HepG2 (cell line): ENCODE results near the gene PDE1C. TPM values are rescaled to one million over a fixed set of nuclear protein-coding genes. Genes with fewer than 3 reads are reported as not detected.

Source experiments
- ATAC-seq: fragments of 200-7000 bp; cut with Tn5 transposase; 3 replicates; pipeline ENCODE4 v1.9.1; 2020; ENCODE audit warnings: mild to moderate bottlenecking, moderate library complexity
- BruUV-seq: library from RNA; stranded (reverse); fragments of 400-500 nt; replicated peaks from 2 replicates; lab custom pipeline; 2021; lab: Mats Ljungman, UMichigan
- CTCF ChIA-PET: fragments of 300-600 bp; formaldehyde crosslinking; extraction: SDS; loops from one replicate; lab custom pipeline; 2021; ENCODE audit warnings: low total read pairs, inconsistent platforms, low intra/inter-chr PET ratio; lab: Yijun Ruan, JAX
- POLR2A ChIA-PET: fragments of 350-600 bp; sonication (Branson Sonifier 250); formaldehyde crosslinking; loops from one replicate; lab custom pipeline; 2020; ENCODE audit warnings: antibody characterized with exemption, inconsistent platforms; lab: Yijun Ruan, JAX
- DNase-seq: peaks from one replicate; pipeline ENCODE4 v3.0.0-alpha.2; 2015; ENCODE audit warnings: low spot score
- FAIRE-seq: peaks from 3 replicates; lab custom pipeline; 2011; peaks lifted over from hg19 to GRCh38; lab: Jason Lieb, UNC
- H2AFZ ChIP-seq: one replicate; pipeline ENCODE4 v1.6.1; 2011; ENCODE audit warnings: low read length, inconsistent platforms
- H3K27ac ChIP-seq: fragments of 300-600 bp; 3 replicates; pipeline ENCODE4 v1.8.0; 2011; ENCODE audit warnings: mixed run types, mild to moderate bottlenecking, mixed read lengths, low read length, inconsistent platforms; ENCODE audit not compliant: insufficient read depth; ENCODE audit errors: extremely low read length
- H3K27me3 ChIP-seq, 2 experiments: fragments of 200-600 bp in 1 of 2; 2 replicates in 1 of 2; 3 replicates in 1 of 2; pipeline versions ENCODE4 v1.6.0 to v1.8.0; 2011; ENCODE audit warnings: low read length in 2 of 2, mild to moderate bottlenecking in 2 of 2, moderate library complexity in 2 of 2, inconsistent platforms in 1 of 2; ENCODE audit not compliant: insufficient read depth in 2 of 2, control insufficient read depth in 1 of 2
- H3K36me3 ChIP-seq, 2 experiments: fragments of 200-600 bp in 1 of 2; replicated peaks in 1 of 2; 2 replicates in 1 of 2; 3 replicates in 1 of 2; pipeline versions ENCODE4 v1.5.1 to v1.8.0; 2011; ENCODE audit warnings: low read length in 2 of 2, inconsistent platforms in 1 of 2; ENCODE audit not compliant: insufficient read depth in 2 of 2, control insufficient read depth in 1 of 2
- H3K4me1 ChIP-seq: 2 replicates; pipeline ENCODE4 v1.5.1; 2012; ENCODE audit warnings: low read length, inconsistent platforms; ENCODE audit not compliant: insufficient read depth
- H3K4me2 ChIP-seq: 2 replicates; pipeline ENCODE4 v1.6.0; 2011; ENCODE audit warnings: low read depth, low read length, inconsistent platforms
- H3K4me3 ChIP-seq, 3 experiments: fragments of 200-600 bp in 1 of 3; sonication (generic), shearing (Covaris generic) in 1 of 3; replicated peaks in 1 of 3; 2 replicates each; pipeline ENCODE4 v1.5.1; 2011 to 2016; ENCODE audit warnings: low read length in 3 of 3, inconsistent platforms in 2 of 3, low read depth in 2 of 3, mild to moderate bottlenecking in 2 of 3, control low read depth in 1 of 3, mixed read lengths in 1 of 3; ENCODE audit not compliant: insufficient read depth in 1 of 3
- H3K79me2 ChIP-seq: one replicate; pipeline ENCODE4 v1.6.1; 2011; ENCODE audit warnings: low read length, inconsistent platforms; ENCODE audit not compliant: insufficient read depth
- H3K9ac ChIP-seq: 2 replicates; pipeline ENCODE4 v1.6.0; 2011; ENCODE audit warnings: mild to moderate bottlenecking, low read depth, low read length, inconsistent platforms; ENCODE audit not compliant: insufficient read depth
- H3K9me3 ChIP-seq: 2 replicates; pipeline ENCODE4 v1.5.1; 2012; ENCODE audit warnings: mild to moderate bottlenecking, low read length
- H4K20me1 ChIP-seq: 2 replicates; pipeline ENCODE4 v1.6.0; 2011; ENCODE audit warnings: inconsistent platforms, mild to moderate bottlenecking, low read length, moderate library complexity; ENCODE audit not compliant: insufficient read depth
- HNF1A ChIP-seq, 2 experiments: sonication (generic) in 1 of 2; formaldehyde crosslinking in 1 of 2; IDR thresholded peaks; 2 replicates each; pipeline versions ENCODE4 v1.4.0 to v1.6.1; 2016 to 2020; ENCODE audit warnings: borderline replicate concordance in 1 of 2, low read depth in 1 of 2, mild to moderate bottlenecking in 1 of 2, missing genetic modification reagents in 1 of 2
- MEF2D ChIP-seq: sonication (generic); formaldehyde crosslinking; IDR thresholded peaks from 2 replicates; pipeline ENCODE4 v1.5.1; 2020; ENCODE audit warnings: mild to moderate bottlenecking, missing genetic modification reagents
- NFE2 ChIP-seq: sonication (generic); formaldehyde crosslinking; IDR thresholded peaks from 2 replicates; pipeline ENCODE4 v1.4.0; 2020; ENCODE audit warnings: missing genetic modification reagents
- ZBTB44 ChIP-seq: sonication (generic); formaldehyde crosslinking; IDR thresholded peaks from 2 replicates; pipeline ENCODE4 v1.4.0; 2020; ENCODE audit warnings: missing genetic modification reagents
- ZNF20 ChIP-seq: sonication (generic); formaldehyde crosslinking; IDR thresholded peaks from 2 replicates; pipeline ENCODE4 v1.4.0; 2020; ENCODE audit warnings: mild to moderate bottlenecking, moderate library complexity, missing genetic modification reagents
- ZNF276 ChIP-seq: sonication (generic); formaldehyde crosslinking; IDR thresholded peaks from 2 replicates; pipeline ENCODE4 v1.4.0; 2020; ENCODE audit warnings: mild to moderate bottlenecking, low read depth, missing genetic modification reagents
- ZNF331 ChIP-seq: sonication (generic); formaldehyde crosslinking; IDR thresholded peaks from 2 replicates; pipeline ENCODE4 v1.4.0; 2020; ENCODE audit warnings: missing genetic modification reagents
- WGBS: methylation state at CpG from one replicate; pipeline ENCODE4 v1.1.6; 2017; ENCODE audit warnings: low lambda C conversion rate; 5-methylcytosine and 5-hydroxymethylcytosine counted together
- in situ Hi-C: cut with HindIII; loops from 2 replicates; pipeline ENCODE4 v1.10.0; 2017; ENCODE audit warnings: low pct_unique_long_range_greater_than_20kb; ENCODE audit not compliant: extremely low pct_ligation_motif_present
- intact Hi-C: fragments of 100-400 bp; cut with micrococcal nuclease; formaldehyde crosslinking; loops from one replicate; pipeline ENCODE4 v1.10.0; 2022; ENCODE audit not compliant: unreplicated experiment
- polyA plus RNA-seq, 8 experiments: library from polyadenylated mRNA; depleted of rRNA in 3 of 8; stranded (reverse) in 7 of 8; unstranded in 1 of 8; fragments of >200 nt; fragmentation: Illumina TruSeq in 4 of 8; extraction: Trizol in 4 of 8; gene quantifications; 2 replicates each; pipeline versions ENCODE4 v1.2.1 to v1.2.3, GENCODE V29; 2011 to 2016; ENCODE audit warnings: low read depth in 4 of 8, missing spikeins in 1 of 8, mixed read lengths in 1 of 8; ENCODE audit not compliant: insufficient read depth in 1 of 8
- total RNA-seq, 5 experiments: library from RNA; depleted of rRNA; stranded (reverse); fragments of >200 nt; fragmentation: Illumina TruSeq; extraction: Trizol; gene quantifications; 2 replicates each; pipeline ENCODE4 v1.2.3, GENCODE V29; 2016; ENCODE audit warnings: low read depth in 1 of 5
- TF ChIP-seq, protein P1 (sequence below): sonication (generic); formaldehyde crosslinking; IDR thresholded peaks from 2 replicates; pipeline ENCODE4 v1.5.1; 2020; ENCODE audit warnings: missing genetic modification reagents, mild to moderate bottlenecking, borderline replicate concordance

The PDE1C gene
- total and polyA plus RNA-seq, 2 of the 13 experiments (the other 11 are each of a cell fraction or from before 2014, with no cell fraction given) = not detected

DNA sequence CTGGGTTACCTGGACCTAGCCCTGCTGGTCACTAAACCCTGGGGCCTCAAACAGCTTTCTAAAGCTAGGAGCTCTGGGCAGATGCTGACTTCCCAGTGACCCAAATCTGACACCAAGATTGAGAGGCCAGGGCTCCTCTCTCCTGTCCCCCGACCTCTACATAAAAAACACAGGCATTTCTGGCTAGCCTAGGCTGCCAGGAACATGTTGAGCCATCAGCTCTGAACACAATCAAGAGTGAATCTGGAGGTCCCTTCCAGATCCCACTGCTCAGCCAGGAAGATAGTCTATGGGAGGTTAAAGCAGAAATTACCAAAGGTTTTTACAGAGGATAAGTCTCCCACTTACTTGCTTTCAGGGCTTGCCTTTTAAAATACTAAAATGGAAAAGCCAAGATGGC lies 22.1 kb upstream of the PDE1C start:
- BruUV-seq = no TSS peak
- CTCF ChIA-PET = no interaction called here

More for the DNA sequence above, 22.1 kb upstream of the PDE1C start:
- POLR2A ChIA-PET = no interaction called here
- Histone ChIP-seq H3K4me3 (no peak overlapping the region), H2AFZ (no peak overlapping the region), H3K27ac (no peak overlapping the region), H3K4me1 (no peaks in the 10 kb centered on the region), H3K9ac (no peak overlapping the region), H3K79me2 (no peaks in the 10 kb centered on the region), H3K27me3 (no peaks in the 10 kb centered on the region), H4K20me1 (no peaks in the 10 kb centered on the region), H3K36me3 (no peaks in the 10 kb centered on the region), H3K4me2 (no peak overlapping the region), H3K9me3 (no peaks in the 10 kb centered on the region)
- intact Hi-C loops = no loop called here
- in situ Hi-C loops = no loop called here
- WGBS = 0% methylated on average over 1 of the region's 1 CpG
- TF ChIP-seq ZNF276 (CRISPR knock-in tag) (no peak), ZNF20 (CRISPR knock-in tag) (no peak), ZNF331 (no peak), NFE2 (CRISPR knock-in tag) (no peak), ZBTB44 (CRISPR knock-in tag) (no peak), HNF1A (IDR thresholded peaks at IDR 0.05; ENCODE audit: low read depth) (no peak), HNF1A (CRISPR knock-in tag; IDR thresholded peaks at IDR 0.05; ENCODE audit: borderline replicate concordance) (no peak), MEF2D (CRISPR knock-in tag) (no peak)
- TF ChIP-seq, protein P1, sequence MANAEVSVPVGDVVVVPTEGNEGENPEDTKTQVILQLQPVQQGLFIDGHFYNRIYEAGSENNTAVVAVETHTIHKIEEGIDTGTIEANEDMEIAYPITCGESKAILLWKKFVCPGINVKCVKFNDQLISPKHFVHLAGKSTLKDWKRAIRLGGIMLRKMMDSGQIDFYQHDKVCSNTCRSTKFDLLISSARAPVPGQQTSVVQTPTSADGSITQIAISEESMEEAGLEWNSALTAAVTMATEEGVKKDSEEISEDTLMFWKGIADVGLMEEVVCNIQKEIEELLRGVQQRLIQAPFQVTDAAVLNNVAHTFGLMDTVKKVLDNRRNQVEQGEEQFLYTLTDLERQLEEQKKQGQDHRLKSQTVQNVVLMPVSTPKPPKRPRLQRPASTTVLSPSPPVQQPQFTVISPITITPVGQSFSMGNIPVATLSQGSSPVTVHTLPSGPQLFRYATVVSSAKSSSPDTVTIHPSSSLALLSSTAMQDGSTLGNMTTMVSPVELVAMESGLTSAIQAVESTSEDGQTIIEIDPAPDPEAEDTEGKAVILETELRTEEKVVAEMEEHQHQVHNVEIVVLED = no peak
- ATAC-seq (no peak), DNase-seq (no peak), FAIRE-seq (no peak)
